Sigmoid colon (tissue), 7 donors: ENCODE results near the gene PLXNA4. TPM values are rescaled to one million over a fixed set of nuclear protein-coding genes. Genes with fewer than 3 reads are reported as not detected.

Experiments used
- DNase-seq: peaks from one replicate; pipeline ENCODE4 v3.0.0-alpha.2; 2019
- H3K27ac ChIP-seq, 4 donors: fragments of 200-600 bp; sonication (generic); one replicate each; pipeline ENCODE4 v1.5.1; 2016 to 2019; ENCODE audit warnings: mild to moderate bottlenecking in 1 of 4
- H3K27me3 ChIP-seq, 3 donors: fragments of 200-600 bp; sonication (generic); one replicate each; pipeline ENCODE4 v1.5.1; 2019; ENCODE audit warnings: mild to moderate bottlenecking in 1 of 3
- H3K36me3 ChIP-seq, 4 donors: fragments of 200-600 bp; sonication (generic); one replicate each; pipeline ENCODE4 v1.5.1; 2016 to 2019
- H3K4me1 ChIP-seq, 4 donors: fragments of 200-600 bp; sonication (generic); one replicate each; pipeline ENCODE4 v1.5.1; 2017 to 2019
- H3K4me3 ChIP-seq, 4 donors: fragments of 200-600 bp; sonication (generic); one replicate each; pipeline ENCODE4 v1.5.1; 2017 to 2019; ENCODE audit warnings: mild to moderate bottlenecking in 2 of 4, moderate library complexity in 1 of 4
- H3K9me3 ChIP-seq, 4 donors: fragments of 200-600 bp in 3 of 4; sonication (generic) in 3 of 4; one replicate each; pipeline versions ENCODE4 v1.5.1 to v1.6.1; 2013 to 2019
- EP300 ChIP-seq, 4 donors: sonication (generic); formaldehyde crosslinking; IDR thresholded peaks; one replicate each; pipeline ENCODE4 v1.6.1; 2017; ENCODE audit warnings: antibody characterized with exemption in 4 of 4
- POLR2A ChIP-seq, 2 donors: fragments of 450-650 bp; IDR thresholded peaks; one replicate each; pipeline ENCODE4 v1.6.1; 2016; ENCODE audit warnings: antibody characterized with exemption in 2 of 2, mild to moderate bottlenecking in 2 of 2, moderate library complexity in 2 of 2
- POLR2AphosphoS5 ChIP-seq, 4 donors: sonication (generic); formaldehyde crosslinking; IDR thresholded peaks; one replicate each; pipeline ENCODE4 v1.6.1; 2017; ENCODE audit warnings: antibody characterized with exemption in 4 of 4
- WGBS, 2 donors: extraction: QIAGEN DNeasy Blood & Tissue Kit; methylation state at CpG; one replicate each; pipeline ENCODE4 v1.1.7; 2013; 5-methylcytosine and 5-hydroxymethylcytosine counted together
- intact Hi-C: fragments of 100-400 bp; cut with DNase I; formaldehyde crosslinking; loops from one replicate; pipeline ENCODE4 v1.15.1; 2023
- polyA plus RNA-seq, 3 donors: library from polyadenylated mRNA; stranded (reverse); fragments of 200-250 nt; gene quantifications; one replicate each; pipeline ENCODE4 v1.2.3, GENCODE V29; 2013
- total RNA-seq, 4 donors: library from RNA; depleted of rRNA; stranded (reverse); fragments of >200 nt; gene quantifications; one replicate each; pipeline ENCODE4 v1.1.0, GENCODE V29; 2016
- TF ChIP-seq, protein P1 (sequence below), 4 experiments: fragments of 450-650 bp in 3 of 4; fragments of 200-600 bp in 1 of 4; IDR thresholded peaks; one replicate each; pipeline ENCODE4 v1.5.1; 2016 to 2019; ENCODE audit warnings: antibody characterized with exemption in 4 of 4, mild to moderate bottlenecking in 3 of 4, moderate library complexity in 2 of 4
- donor health status: healthy with polysubstance abuse.
- donor health status: Bipolar disorder and iron deficiency.
- donor health status: healthy.

PLXNA4 gene
- total and polyA plus RNA-seq, 7 donors = under 0.01 to 10.5 (median 3.7) TPM; not detected in 1

GRCh38 chr7:132415259-132415658 is 161.0 kb downstream of the PLXNA4 start:
- H3K9me3 ChIP-seq = no peaks in the 10 kb centered on the region
- peaks cover 0 to 4% (median 0%) of the 10 kb centered on the region in 4 donors for H3K4me1 ChIP-seq
- H3K4me3 ChIP-seq = no peak overlapping the region
- no peak overlapping the region for H3K27ac ChIP-seq
- no peaks in the 10 kb centered on the region for H3K36me3 ChIP-seq
- DNase-seq = no peak
- WGBS, 2 donors = 92% methylated on average over 4 of the region's 4 CpGs
- no peaks in the 10 kb centered on the region for H3K27me3 ChIP-seq
- no peak for TF ChIP-seq POLR2AphosphoS5 (IDR thresholded peaks at IDR 0.05)
- no peak for TF ChIP-seq EP300 (IDR thresholded peaks at IDR 0.05)
- no peak for TF ChIP-seq POLR2A (IDR thresholded peaks at IDR 0.05)
- TF ChIP-seq, protein P1, sequence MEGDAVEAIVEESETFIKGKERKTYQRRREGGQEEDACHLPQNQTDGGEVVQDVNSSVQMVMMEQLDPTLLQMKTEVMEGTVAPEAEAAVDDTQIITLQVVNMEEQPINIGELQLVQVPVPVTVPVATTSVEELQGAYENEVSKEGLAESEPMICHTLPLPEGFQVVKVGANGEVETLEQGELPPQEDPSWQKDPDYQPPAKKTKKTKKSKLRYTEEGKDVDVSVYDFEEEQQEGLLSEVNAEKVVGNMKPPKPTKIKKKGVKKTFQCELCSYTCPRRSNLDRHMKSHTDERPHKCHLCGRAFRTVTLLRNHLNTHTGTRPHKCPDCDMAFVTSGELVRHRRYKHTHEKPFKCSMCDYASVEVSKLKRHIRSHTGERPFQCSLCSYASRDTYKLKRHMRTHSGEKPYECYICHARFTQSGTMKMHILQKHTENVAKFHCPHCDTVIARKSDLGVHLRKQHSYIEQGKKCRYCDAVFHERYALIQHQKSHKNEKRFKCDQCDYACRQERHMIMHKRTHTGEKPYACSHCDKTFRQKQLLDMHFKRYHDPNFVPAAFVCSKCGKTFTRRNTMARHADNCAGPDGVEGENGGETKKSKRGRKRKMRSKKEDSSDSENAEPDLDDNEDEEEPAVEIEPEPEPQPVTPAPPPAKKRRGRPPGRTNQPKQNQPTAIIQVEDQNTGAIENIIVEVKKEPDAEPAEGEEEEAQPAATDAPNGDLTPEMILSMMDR (IDR thresholded peaks at IDR 0.05) = no peak
- intact Hi-C loops = no loop called here

GRCh38 chr7:132414857-132415256 is 161.4 kb downstream of the PLXNA4 start:
- Histone ChIP-seq H3K27me3 (no peaks in the 10 kb centered on the region), H3K4me1 (peaks cover 0 to 4% (median 0%) of the 10 kb centered on the region in 4 donors), H3K36me3 (no peaks in the 10 kb centered on the region), H3K27ac (no peak overlapping the region), H3K9me3 (no peaks in the 10 kb centered on the region), H3K4me3 (no peak overlapping the region)
- intact Hi-C loops = no loop called here
- TF ChIP-seq, protein P1 (IDR thresholded peaks at IDR 0.05) = no peak
- TF ChIP-seq POLR2AphosphoS5 (IDR thresholded peaks at IDR 0.05) (no peak), POLR2A (IDR thresholded peaks at IDR 0.05) (no peak), EP300 (IDR thresholded peaks at IDR 0.05) (no peak)
- DNase-seq = no peak
- whole genome bisulfite sequencing, 2 donors = 91 to 93% methylated on average over 6 of the region's 6 CpGs

- Histone ChIP-seq H3K27ac (no peak overlapping the region), H3K4me3 (no peak overlapping the region), H3K9me3 (no peaks in the 10 kb centered on the region), H3K27me3 (no peaks in the 10 kb centered on the region), H3K4me1 (no peaks in the 10 kb centered on the region), H3K36me3 (no peaks in the 10 kb centered on the region)
- no peak for DNase-seq
- intact Hi-C loops = no loop called here
- 69 to 73% methylated on average over 5 of the region's 5 CpGs for WGBS, 2 donors
- TF ChIP-seq, protein P1 (IDR thresholded peaks at IDR 0.05) = no peak
- TF ChIP-seq POLR2AphosphoS5 (IDR thresholded peaks at IDR 0.05) = no peak
- TF ChIP-seq POLR2A (IDR thresholded peaks at IDR 0.05) = no peak
- TF ChIP-seq EP300 (IDR thresholded peaks at IDR 0.05) = no peak
Observed at GRCh38 chr7:132412435-132412834, 163.8 kb downstream of the PLXNA4 start.

- Histone ChIP-seq H3K27me3 (no peaks in the 10 kb centered on the region), H3K27ac (no peak overlapping the region), H3K4me3 (no peak overlapping the region), H3K36me3 (no peaks in the 10 kb centered on the region), H3K9me3 (no peaks in the 10 kb centered on the region), H3K4me1 (no peaks in the 10 kb centered on the region)
- intact Hi-C loops = no loop called here
- TF ChIP-seq EP300 (IDR thresholded peaks at IDR 0.05) (no peak), POLR2AphosphoS5 (IDR thresholded peaks at IDR 0.05) (no peak), POLR2A (IDR thresholded peaks at IDR 0.05) (no peak)
- TF ChIP-seq, protein P1 (IDR thresholded peaks at IDR 0.05) = no peak
- WGBS, 2 donors = 83 to 86% methylated on average over 11 of the region's 11 CpGs
- DNase-seq = no peak
Observed at GRCh38 chr7:132410861-132411541, 165.3 kb downstream of the PLXNA4 start.

- H3K4me3 ChIP-seq = no peak overlapping the region
- no peaks in the 10 kb centered on the region for H3K9me3 ChIP-seq
- no peak overlapping the region for H3K27ac ChIP-seq
- WGBS, 2 donors = 33 to 48% methylated on average over 7 of the region's 7 CpGs
- H3K36me3 ChIP-seq = no peaks in the 10 kb centered on the region
- intact Hi-C loops = no loop called here
- no peaks in the 10 kb centered on the region for H3K27me3 ChIP-seq
- no peaks in the 10 kb centered on the region for H3K4me1 ChIP-seq
- DNase-seq = no peak
- TF ChIP-seq, protein P1 (IDR thresholded peaks at IDR 0.05) = no peak
- TF ChIP-seq POLR2AphosphoS5 (IDR thresholded peaks at IDR 0.05) = no peak
- no peak for TF ChIP-seq POLR2A (IDR thresholded peaks at IDR 0.05)
- no peak for TF ChIP-seq EP300 (IDR thresholded peaks at IDR 0.05)
Observed at GRCh38 chr7:132410385-132410784, 165.9 kb downstream of the PLXNA4 start.
